GM10248 (cell line): ENCODE results near the gene UAP1L1.
A peak's percentile ranks its signal among the peaks of the same experiment; 100 is the strongest.

Source experiments
- CTCF ChIA-PET: fragments of 300-600 bp; sonication (Branson Sonifier 250); formaldehyde crosslinking; extraction: SDS; loops from one replicate; lab custom pipeline; 2021; ENCODE audit warnings: antibody characterized with exemption; lab: Yijun Ruan, JAX
- POLR2A ChIA-PET: fragments of 350-650 bp; sonication (Branson Sonifier 250); formaldehyde crosslinking; extraction: SDS; loops from one replicate; lab custom pipeline; 2020; ENCODE audit warnings: antibody characterized with exemption; lab: Yijun Ruan, JAX
- DNase-seq: peaks from one replicate; pipeline ENCODE4 v3.0.0; 2012; ENCODE audit errors: extremely low spot score
- TF ChIP-seq, protein P1 (sequence below): IDR thresholded peaks from 2 replicates; pipeline ENCODE4 v1.5.1; 2012; ENCODE audit warnings: mild to moderate bottlenecking, low read depth; ENCODE audit errors: extremely low read depth, missing control alignments, control extremely low read depth

Gene UAP1L1

DNA sequence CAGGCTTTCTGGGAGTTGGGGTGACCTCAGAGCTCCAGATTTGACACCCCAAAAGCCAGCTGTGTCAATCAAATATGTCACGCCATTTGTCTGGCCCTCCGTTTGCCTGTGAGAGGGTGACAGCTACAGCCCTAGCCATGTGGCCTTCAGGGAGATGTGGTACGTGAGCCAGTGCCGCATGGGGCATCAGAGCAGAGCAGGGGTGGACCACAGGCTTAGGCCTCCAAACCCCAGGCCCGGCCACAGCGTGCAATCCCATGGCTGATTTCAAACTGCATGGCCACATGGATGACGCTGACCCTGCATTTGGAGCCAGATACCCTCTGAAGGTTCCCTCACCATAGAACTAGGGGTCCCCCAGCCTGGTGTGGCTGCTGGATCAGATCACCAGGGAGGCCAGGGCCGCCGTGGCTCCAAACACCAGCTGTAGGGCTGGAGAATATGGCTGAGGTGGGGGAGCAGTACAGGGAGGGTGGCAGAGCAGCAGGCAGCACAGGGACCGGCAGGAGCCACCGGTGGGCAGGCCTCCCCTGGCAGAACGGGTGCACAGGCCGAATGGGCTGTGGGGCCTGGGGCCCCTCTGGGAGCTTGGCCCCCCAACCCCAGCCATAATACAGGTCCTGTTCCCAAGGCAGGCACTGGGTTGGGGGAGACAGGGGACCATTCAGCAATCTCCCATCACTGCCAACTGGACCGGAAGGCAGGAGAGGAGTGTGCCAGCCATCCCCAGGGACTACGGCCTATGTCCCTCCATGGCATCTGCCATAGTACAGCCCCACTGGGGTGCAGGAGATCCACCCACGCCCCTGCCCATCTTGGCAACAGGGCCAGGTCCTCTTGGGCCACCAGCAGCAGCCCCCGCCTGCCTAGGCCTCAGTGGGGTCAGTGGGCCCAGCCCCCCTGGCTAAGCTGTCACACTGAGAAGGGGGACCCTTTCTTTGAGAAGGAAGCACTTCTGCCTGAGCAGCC is 8.5 kb upstream of the UAP1L1 start:
- POLR2A ChIA-PET = interaction anchor here (1.2 kb wide), 1 partner anchor 172 kb away, joined by 3 read pairs; no protein-coding TSS in a partner anchor

DNA sequence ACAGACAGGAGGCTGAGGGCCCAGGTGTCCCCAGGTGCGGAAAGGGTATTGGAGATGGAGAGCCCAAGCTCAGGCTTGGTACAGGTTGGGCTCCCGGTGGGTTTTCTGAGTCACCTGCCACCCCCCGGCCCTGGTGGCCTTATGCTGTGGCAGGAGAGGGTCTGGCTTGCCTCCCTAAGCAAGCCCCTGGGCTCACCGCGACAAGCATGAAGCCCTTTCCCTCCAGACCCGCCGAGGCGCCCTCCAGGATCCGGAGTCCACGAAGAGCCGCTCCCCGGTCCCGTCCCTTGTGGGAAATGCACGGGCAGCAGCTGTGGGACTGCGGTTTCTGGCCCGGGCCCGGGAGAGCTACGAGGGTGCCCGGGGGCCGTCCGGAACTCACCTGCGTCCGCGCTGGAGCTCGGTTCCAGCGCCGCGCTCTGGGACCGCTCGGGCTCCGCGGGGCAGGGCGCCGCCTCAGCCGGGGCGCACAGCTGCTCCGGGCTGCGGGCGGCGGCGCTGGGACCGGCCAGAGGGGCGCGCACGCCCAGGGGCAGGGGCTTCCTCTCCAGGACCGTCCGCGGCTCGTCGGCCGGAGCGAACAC is 7.7 kb upstream of the UAP1L1 start:
- TF ChIP-seq, protein P1, sequence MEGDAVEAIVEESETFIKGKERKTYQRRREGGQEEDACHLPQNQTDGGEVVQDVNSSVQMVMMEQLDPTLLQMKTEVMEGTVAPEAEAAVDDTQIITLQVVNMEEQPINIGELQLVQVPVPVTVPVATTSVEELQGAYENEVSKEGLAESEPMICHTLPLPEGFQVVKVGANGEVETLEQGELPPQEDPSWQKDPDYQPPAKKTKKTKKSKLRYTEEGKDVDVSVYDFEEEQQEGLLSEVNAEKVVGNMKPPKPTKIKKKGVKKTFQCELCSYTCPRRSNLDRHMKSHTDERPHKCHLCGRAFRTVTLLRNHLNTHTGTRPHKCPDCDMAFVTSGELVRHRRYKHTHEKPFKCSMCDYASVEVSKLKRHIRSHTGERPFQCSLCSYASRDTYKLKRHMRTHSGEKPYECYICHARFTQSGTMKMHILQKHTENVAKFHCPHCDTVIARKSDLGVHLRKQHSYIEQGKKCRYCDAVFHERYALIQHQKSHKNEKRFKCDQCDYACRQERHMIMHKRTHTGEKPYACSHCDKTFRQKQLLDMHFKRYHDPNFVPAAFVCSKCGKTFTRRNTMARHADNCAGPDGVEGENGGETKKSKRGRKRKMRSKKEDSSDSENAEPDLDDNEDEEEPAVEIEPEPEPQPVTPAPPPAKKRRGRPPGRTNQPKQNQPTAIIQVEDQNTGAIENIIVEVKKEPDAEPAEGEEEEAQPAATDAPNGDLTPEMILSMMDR = no peak
- ChIA-PET CTCF (interaction anchor here (1.4 to 11.6 kb wide), 11 partner anchors 11 to 167 kb away, joined by 5 to 202 read pairs (median 16); partner anchors contain the start of genes ABCA2, FUT7, MAN1B1 and NPDC1), POLR2A (interaction anchor here (0.6 to 1.6 kb wide), 5 partner anchors 14 to 173 kb away, joined by 4 to 6 read pairs (median 5); partner anchors contain the start of genes FUT7 and MAN1B1)
- DNase-seq = no peak

More for the DNA sequence above, 8.5 kb upstream of the UAP1L1 start:
- CTCF ChIA-PET = interaction anchor here (0.9 to 11.6 kb wide), 25 partner anchors 8 to 325 kb away, joined by 3 to 202 read pairs (median 7); partner anchors contain the start of genes ABCA2, AJM1, FUT7 and MAN1B1
- no peak for DNase-seq
- TF ChIP-seq, protein P1 = peak; percentile 2

DNA sequence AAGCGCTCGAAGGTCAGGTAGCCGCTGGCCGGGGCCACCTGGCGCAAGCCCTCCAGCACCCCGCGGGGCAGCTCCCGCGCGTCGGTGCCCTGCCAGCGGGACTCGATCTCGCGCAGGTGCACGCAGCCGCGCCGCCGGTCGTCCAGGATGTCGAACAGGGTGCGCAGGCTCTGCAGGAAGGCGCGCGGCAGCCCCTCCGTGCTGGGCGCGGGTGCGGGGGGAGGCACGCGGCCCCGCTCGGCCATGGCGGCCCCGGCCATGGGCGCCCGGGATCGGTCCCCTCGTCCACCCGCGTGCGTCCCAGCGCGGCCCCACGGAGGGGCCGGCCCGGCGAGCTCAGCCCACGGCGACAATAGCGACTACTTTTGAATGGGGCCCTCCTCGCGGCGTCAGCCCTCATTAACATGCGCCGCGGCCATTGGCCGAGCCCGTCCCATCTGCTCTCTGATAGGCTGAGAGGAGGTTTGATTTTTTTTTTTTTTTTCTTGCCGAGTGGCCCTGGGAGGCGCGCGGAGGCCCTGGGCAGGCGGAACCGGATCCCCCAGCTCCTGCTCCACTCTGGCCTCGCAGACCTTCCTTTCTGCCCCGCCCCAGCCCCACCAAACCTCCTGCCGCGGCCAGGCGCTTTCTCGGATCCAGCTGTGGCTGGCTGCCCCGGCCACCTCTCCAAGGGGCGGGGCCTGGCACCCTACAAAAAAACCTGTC is 7.0 kb upstream of the UAP1L1 start, which contains the start of gene SAPCD2:
TSS of gene SAPCD2 (minus strand) at position 357 of the 705 bp plus-strand sequence. CDS start at position 260, 97 bp downstream.
- CTCF ChIA-PET = interaction anchor here (0.8 to 11.6 kb wide), 14 partner anchors 11 to 278 kb away, joined by 3 to 202 read pairs (median 7); partner anchors contain the start of genes ABCA2, FUT7, GRIN1 and MAN1B1
- POLR2A ChIA-PET = interaction anchor here (0.6 to 1.6 kb wide), 8 partner anchors 13 to 268 kb away, joined by 3 to 6 read pairs (median 4); partner anchors contain the start of genes AJM1, CLIC3, FUT7 and MAN1B1
- DNase-seq = peak; percentile 94
- TF ChIP-seq, protein P1 = no peak

DNA sequence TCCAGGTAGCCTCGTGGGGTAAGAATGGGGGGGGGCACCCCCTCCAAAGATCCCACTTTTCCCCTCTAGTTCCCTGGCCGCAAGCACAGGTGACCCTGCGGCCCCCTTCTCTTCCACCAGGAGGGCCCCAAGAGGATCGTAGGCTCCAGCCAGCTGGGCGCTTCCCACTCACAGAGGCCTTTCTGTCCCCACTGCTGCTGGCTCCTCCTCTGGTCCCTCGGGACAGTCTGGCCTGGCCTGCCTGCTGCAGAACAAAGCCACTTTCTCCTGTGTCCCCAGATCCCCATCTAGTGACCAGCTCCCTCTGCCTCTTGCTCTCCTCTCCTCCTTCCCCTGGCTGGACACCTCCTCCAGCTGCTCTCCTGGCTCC is 6.4 kb upstream of the UAP1L1 start:
- TF ChIP-seq, protein P1 = no peak
- ChIA-PET CTCF (interaction anchor here (0.8 to 11.6 kb wide), 15 partner anchors 8 to 279 kb away, joined by 3 to 202 read pairs (median 7); partner anchors contain the start of genes ABCA2, FUT7, GRIN1 and MAN1B1), POLR2A (interaction anchor here (0.6 to 1.6 kb wide), 6 partner anchors 12 to 269 kb away, joined by 3 to 6 read pairs (median 4); partner anchors contain the start of genes AJM1, CLIC3 and MAN1B1)
- DNase-seq = peak; percentile 44

DNA sequence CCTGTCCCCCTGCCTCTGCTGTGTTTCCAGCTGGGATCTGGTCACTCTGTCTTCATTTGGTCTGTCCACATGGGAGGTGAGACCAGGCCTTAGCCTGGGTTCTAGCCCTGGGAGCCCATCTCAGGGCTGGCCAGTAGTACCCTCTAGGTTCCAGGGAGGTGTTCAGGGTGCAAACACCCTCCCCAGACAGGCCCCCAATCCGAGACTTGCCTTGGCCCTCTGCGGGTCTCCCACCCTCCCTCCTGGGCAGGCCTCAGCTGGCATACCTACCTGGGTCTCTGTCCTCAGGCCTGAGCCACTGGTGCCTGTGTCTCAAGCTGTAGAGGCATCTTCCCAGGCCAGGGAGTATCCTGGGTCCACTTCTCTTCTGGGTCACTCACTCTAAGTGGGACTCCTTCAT is 6.0 kb upstream of the UAP1L1 start:
- ChIA-PET POLR2A (interaction anchor here (1.6 kb wide), 1 partner anchor 15 kb away, joined by 6 read pairs; the partner anchor contains the start of gene MAN1B1), CTCF (interaction anchor here (1.0 to 11.6 kb wide), 11 partner anchors 8 to 224 kb away, joined by 3 to 202 read pairs (median 7); partner anchors contain the start of genes ABCA2, FUT7, MAN1B1 and NPDC1)
- no peak for DNase-seq
- TF ChIP-seq, protein P1 = no peak
